Activated T-helper 17 cell treated with anti-CD3 and anti-CD28 coated beads, Interleukin-2, amount 50 U/mL, for 72 hours (primary cell): ENCODE measurements around the gene ZNHIT1. TPM values are rescaled to one million over a fixed set of nuclear protein-coding genes. Genes with fewer than 3 reads are reported as not detected.
"Not testable (repeated sequence)": the region's sequence is repeated elsewhere in the genome, so short reads cannot be mapped to it uniquely, and the experiment has no call there.

Source experiments
- ATAC-seq: fragments of 150-1000 bp; cut with Tn5 transposase; replicated peaks from 2 replicates; pipeline ENCODE4 v1.10.0; 2021; ENCODE audit warnings: mild to moderate bottlenecking, moderate library complexity
- H3K27ac Mint-ChIP-seq: one replicate; pipeline ENCODE4 v1.8.0; 2022; ENCODE audit warnings: mixed read lengths
- H3K27me3 Mint-ChIP-seq: one replicate; pipeline ENCODE4 v1.8.0; 2022; ENCODE audit warnings: mixed read lengths
- H3K36me3 Mint-ChIP-seq: one replicate; pipeline ENCODE4 v1.8.0; 2022; ENCODE audit warnings: low read depth, mild to moderate bottlenecking, mixed read lengths
- H3K4me1 Mint-ChIP-seq: one replicate; pipeline ENCODE4 v1.8.0; 2022; ENCODE audit warnings: mixed read lengths
- H3K4me3 Mint-ChIP-seq: one replicate; pipeline ENCODE4 v1.8.0; 2022; ENCODE audit warnings: mild to moderate bottlenecking, mixed read lengths
- H3K9me3 Mint-ChIP-seq: one replicate; pipeline ENCODE4 v1.8.0; 2022; ENCODE audit warnings: mixed read lengths
- total RNA-seq, 2 donors: library from RNA; stranded (reverse); gene quantifications; one replicate each; pipeline ENCODE4 v1.2.3, GENCODE V29; 2022

Gene ZNHIT1
- total RNA-seq, 2 donors from 2014 or later = 49.3 to 56.8 TPM

GRCh38 chr7:101177644-101178043 lies 40.3 kb upstream of the ZNHIT1 start:
- no peak overlapping the region for H3K4me3 Mint-ChIP-seq
- no peaks in the 10 kb centered on the region for H3K9me3 Mint-ChIP-seq
- H3K27ac Mint-ChIP-seq = no peak overlapping the region
- no peaks in the 10 kb centered on the region for H3K36me3 Mint-ChIP-seq
- H3K4me1 Mint-ChIP-seq = peaks cover 5% of the 10 kb centered on the region
- H3K27me3 Mint-ChIP-seq = peaks cover 53% of the 10 kb centered on the region
- ATAC-seq = no peak

- peaks cover under 1% of the 10 kb centered on the region for H3K4me1 Mint-ChIP-seq
- no peak for ATAC-seq
- H3K36me3 Mint-ChIP-seq = no peaks in the 10 kb centered on the region
- no peaks in the 10 kb centered on the region for H3K9me3 Mint-ChIP-seq
- H3K27me3 Mint-ChIP-seq = peaks cover 47% of the 10 kb centered on the region
- H3K27ac Mint-ChIP-seq = no peak overlapping the region
- H3K4me3 Mint-ChIP-seq = peak overlapping the region; percentile 28
Measured at GRCh38 chr7:101179117-101179516, 38.8 kb upstream of the ZNHIT1 start.

DNA sequence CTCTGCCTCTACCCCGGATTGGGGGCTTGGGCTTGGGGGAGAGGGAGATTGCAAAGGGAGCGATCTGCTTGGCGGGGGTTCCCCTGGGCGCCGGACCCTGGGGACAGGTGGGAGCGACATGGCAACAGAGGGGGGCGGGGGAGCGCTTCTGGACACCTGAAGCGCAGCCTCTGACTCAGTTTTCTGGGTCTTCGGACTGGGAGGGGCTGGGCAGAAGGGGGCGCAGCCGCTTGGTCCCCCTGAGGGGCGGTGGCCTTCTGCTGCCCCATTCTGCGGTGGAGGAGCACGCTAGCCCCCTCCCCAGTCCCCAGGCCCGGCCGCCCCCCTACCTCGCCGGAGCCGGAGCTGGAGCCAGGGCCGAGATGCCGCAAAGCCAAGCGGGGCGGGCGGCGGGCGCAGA lies 38.3 kb upstream of the ZNHIT1 start:
- H3K36me3 Mint-ChIP-seq = no peaks in the 10 kb centered on the region
- H3K4me3 Mint-ChIP-seq = no peak overlapping the region
- H3K27me3 Mint-ChIP-seq = peaks cover 48% of the 10 kb centered on the region
- no peak for ATAC-seq
- no peaks in the 10 kb centered on the region for H3K4me1 Mint-ChIP-seq
- no peak overlapping the region for H3K27ac Mint-ChIP-seq
- H3K9me3 Mint-ChIP-seq = no peaks in the 10 kb centered on the region

GRCh38 chr7:101180130-101180755 lies 37.7 kb upstream of the ZNHIT1 start, which contains the start of gene NAT16:
Gene NAT16, minus strand, starts transcription at chr7:101180293. Its CDS starts 5,486 bp downstream, at chr7:101174807.
- Mint-ChIP-seq H3K4me1 (no peaks in the 10 kb centered on the region), H3K27ac (no peak within 1 kb of the TSS), H3K4me3 (peak within 1 kb of the TSS; percentile 28), H3K27me3 (peaks cover 45% of the 10 kb centered on the region), H3K36me3 (no peaks in the 10 kb centered on the region), H3K9me3 (no peaks in the 10 kb centered on the region)
- no peak for ATAC-seq

DNA sequence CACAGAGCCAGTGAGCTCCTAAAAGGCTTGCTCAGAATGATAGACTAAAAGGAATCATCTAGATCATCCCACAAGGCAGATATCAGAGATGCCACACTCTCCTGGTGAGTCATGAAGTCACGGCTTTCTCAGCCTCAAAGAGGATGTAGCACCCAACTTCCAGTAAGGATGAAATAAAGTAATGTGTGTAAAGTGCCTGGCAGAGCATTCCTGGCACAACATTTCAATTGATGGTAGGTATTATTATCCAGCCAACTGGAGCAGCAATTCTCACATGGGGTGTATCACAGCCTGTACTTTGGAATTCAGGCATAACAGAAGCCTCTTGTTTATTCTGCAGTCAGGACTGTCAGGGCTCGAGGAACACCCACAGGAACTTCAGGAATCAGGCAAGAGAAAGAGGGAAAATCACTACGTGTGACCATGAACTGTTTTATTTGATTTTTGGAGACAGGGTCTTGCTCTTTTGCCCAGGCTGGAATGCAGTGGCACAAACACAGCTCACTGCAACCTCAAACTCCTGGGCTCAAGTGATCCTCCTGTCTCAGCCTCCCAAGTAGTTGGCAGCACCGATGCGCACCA lies 32.6 kb upstream of the ZNHIT1 start:
- no peaks in the 10 kb centered on the region for H3K36me3 Mint-ChIP-seq
- no peaks in the 10 kb centered on the region for H3K9me3 Mint-ChIP-seq
- no peak overlapping the region for H3K27ac Mint-ChIP-seq
- ATAC-seq = no peak
- H3K4me3 Mint-ChIP-seq = no peak overlapping the region
- no peaks in the 10 kb centered on the region for H3K4me1 Mint-ChIP-seq
- peaks cover 19% of the 10 kb centered on the region for H3K27me3 Mint-ChIP-seq

- no peak overlapping the region for H3K27ac Mint-ChIP-seq
- no peaks in the 10 kb centered on the region for H3K9me3 Mint-ChIP-seq
- no peaks in the 10 kb centered on the region for H3K36me3 Mint-ChIP-seq
- no peak overlapping the region for H3K4me3 Mint-ChIP-seq
- ATAC-seq = no peak
- no peaks in the 10 kb centered on the region for H3K4me1 Mint-ChIP-seq
- H3K27me3 Mint-ChIP-seq = peaks cover 14% of the 10 kb centered on the region
Measured at GRCh38 chr7:101186194-101186593, 31.8 kb upstream of the ZNHIT1 start.

- Mint-ChIP-seq H3K27me3 (peaks cover 13% of the 10 kb centered on the region), H3K9me3 (no peaks in the 10 kb centered on the region), H3K4me1 (no peaks in the 10 kb centered on the region), H3K27ac (no peak overlapping the region), H3K36me3 (no peaks in the 10 kb centered on the region), H3K4me3 (no peak overlapping the region)
- no peak for ATAC-seq
Measured at GRCh38 chr7:101186844-101187428, 31.0 kb upstream of the ZNHIT1 start.

GRCh38 chr7:101189109-101189508 lies 28.9 kb upstream of the ZNHIT1 start:
- no peak overlapping the region for H3K4me3 Mint-ChIP-seq
- no peak for ATAC-seq

GRCh38 chr7:101195884-101196283 lies 22.1 kb upstream of the ZNHIT1 start:
- Mint-ChIP-seq H3K4me1 (no peaks in the 10 kb centered on the region), H3K27me3 (peaks cover 8% of the 10 kb centered on the region), H3K27ac (no peak overlapping the region), H3K36me3 (no peaks in the 10 kb centered on the region), H3K9me3 (no peaks in the 10 kb centered on the region), H3K4me3 (no peak overlapping the region)
- ATAC-seq = no peak

More at GRCh38 chr7:101189109-101189508, 28.9 kb upstream of the ZNHIT1 start:
- Mint-ChIP-seq H3K4me1 (no peaks in the 10 kb centered on the region), H3K9me3 (no peaks in the 10 kb centered on the region), H3K36me3 (no peaks in the 10 kb centered on the region), H3K27me3 (peaks cover 4% of the 10 kb centered on the region), H3K27ac (no peak overlapping the region)

DNA sequence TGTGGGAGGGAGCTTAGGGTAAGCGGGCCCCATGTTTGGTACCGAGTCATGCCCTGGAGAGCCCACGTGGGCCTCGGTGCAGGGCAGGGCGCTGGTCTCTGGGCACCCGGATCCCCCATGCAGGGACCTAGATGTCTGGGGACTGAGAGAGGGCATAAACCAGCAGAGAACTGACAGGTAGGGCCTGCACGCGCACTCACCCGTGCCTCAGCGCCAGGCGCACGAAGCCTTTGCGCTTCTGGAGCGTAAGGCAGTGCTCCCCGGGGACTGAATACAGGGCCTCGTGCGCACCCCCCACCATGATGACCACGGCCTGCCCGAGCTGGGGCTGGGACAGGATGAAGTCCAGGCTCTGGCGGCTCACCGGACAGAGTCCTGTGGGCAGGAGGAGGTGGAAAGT lies 20.0 kb upstream of the ZNHIT1 start:
- Mint-ChIP-seq H3K27me3 (peaks cover 15% of the 10 kb centered on the region), H3K4me3 (no peak overlapping the region)
- no peak for ATAC-seq

DNA sequence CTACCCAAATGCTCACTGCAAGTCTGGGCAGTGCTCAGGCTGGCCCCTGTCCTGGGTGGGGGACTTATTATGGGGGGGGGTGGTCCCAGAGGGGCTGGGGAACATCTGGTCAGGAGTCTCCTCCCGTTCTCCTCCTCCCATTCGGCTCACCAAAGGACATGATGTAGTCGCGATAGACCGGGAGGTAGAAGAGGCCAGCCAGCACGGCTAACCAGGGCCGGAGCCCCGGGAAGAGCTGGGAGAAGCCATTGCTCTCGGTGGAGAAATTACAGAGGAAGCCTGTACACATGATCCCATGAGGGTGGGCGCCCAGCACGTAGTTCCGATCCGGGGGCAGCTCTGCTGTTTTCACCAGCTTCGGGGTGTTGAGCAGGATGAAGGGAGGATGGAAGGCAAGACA lies 19.5 kb upstream of the ZNHIT1 start:
- Mint-ChIP-seq H3K4me1 (no peaks in the 10 kb centered on the region), H3K4me3 (no peak overlapping the region), H3K27me3 (peaks cover 16% of the 10 kb centered on the region), H3K36me3 (no peaks in the 10 kb centered on the region), H3K27ac (no peak overlapping the region), H3K9me3 (no peaks in the 10 kb centered on the region)
- no peak for ATAC-seq

More for the DNA sequence above, 20.0 kb upstream of the ZNHIT1 start:
- H3K4me1 Mint-ChIP-seq = no peaks in the 10 kb centered on the region
- H3K27ac Mint-ChIP-seq = no peak overlapping the region
- no peaks in the 10 kb centered on the region for H3K9me3 Mint-ChIP-seq
- H3K36me3 Mint-ChIP-seq = no peaks in the 10 kb centered on the region

DNA sequence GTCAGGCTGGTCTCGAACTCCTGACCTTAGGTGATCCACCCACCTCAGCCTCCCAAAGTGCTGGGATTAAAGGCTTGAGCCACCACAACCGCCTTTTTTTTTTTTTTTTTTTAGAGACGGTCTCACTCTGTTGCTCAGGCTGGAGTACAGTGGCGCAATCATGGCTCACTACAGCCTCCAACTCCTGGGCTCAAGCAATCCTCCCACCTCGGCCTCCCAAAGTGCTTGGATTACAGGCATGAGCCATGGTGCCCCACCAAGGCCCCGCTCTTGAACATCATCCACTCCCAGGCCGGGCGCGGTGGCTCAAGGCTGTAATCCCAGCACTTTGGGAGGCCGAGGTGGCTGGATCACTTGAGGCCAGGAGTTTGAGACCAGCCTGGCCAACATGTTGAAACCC lies 18.4 kb upstream of the ZNHIT1 start:
- H3K4me1 Mint-ChIP-seq, H3K27ac Mint-ChIP-seq, H3K4me3 Mint-ChIP-seq, H3K36me3 Mint-ChIP-seq, H3K9me3 Mint-ChIP-seq, ATAC-seq: not testable (repeated sequence)
- peaks cover 16% of the 10 kb centered on the region for H3K27me3 Mint-ChIP-seq

GRCh38 chr7:101200504-101200861 lies 17.5 kb upstream of the ZNHIT1 start:
- H3K27me3 Mint-ChIP-seq = peaks cover 16% of the 10 kb centered on the region
- peaks cover 7% of the 10 kb centered on the region for H3K4me1 Mint-ChIP-seq
- H3K27ac Mint-ChIP-seq = no peak overlapping the region
- H3K36me3 Mint-ChIP-seq = no peaks in the 10 kb centered on the region
- peak overlapping the region; percentile 27 for H3K4me3 Mint-ChIP-seq
- no peak for ATAC-seq
- no peaks in the 10 kb centered on the region for H3K9me3 Mint-ChIP-seq

GRCh38 chr7:101200862-101201599 lies 16.9 kb upstream of the ZNHIT1 start, which contains the start of gene MOGAT3:
Gene MOGAT3, minus strand, starts transcription at chr7:101201036. Its CDS starts 182 bp downstream, at chr7:101200854.
- peaks cover 16% of the 10 kb centered on the region for H3K27me3 Mint-ChIP-seq
- H3K27ac Mint-ChIP-seq = no peak within 1 kb of the TSS
- peak within 1 kb of the TSS; percentile 27 for H3K4me3 Mint-ChIP-seq
- peaks cover 8% of the 10 kb centered on the region for H3K4me1 Mint-ChIP-seq
- H3K9me3 Mint-ChIP-seq = no peaks in the 10 kb centered on the region
- H3K36me3 Mint-ChIP-seq = peaks cover 5% of the 10 kb centered on the region
- no peak for ATAC-seq
